Forelimb muscle (tissue), 1 donor: Measurements from ENCODE around the gene GNG8. TPM values are rescaled to one million over a fixed set of nuclear protein-coding genes. Genes with fewer than 3 reads are reported as not detected.

ENCODE experiments used
- DNase-seq: peaks from one replicate; pipeline ENCODE4 v3.0.0-alpha.2; 2013; ENCODE audit warnings: low read depth
- polyA plus RNA-seq: library from polyadenylated mRNA; unstranded; fragments of 120-200 nt; gene quantifications from one replicate; pipeline ENCODE4 v1.2.1, GENCODE V29; 2013; ENCODE audit not compliant: insufficient read length

Gene GNG8
- 0.97 TPM for polyA plus RNA-seq

GRCh38 chr19:46635920-46636761 is at the start of gene GNG8:
GNG8 (minus strand) TSS chr19:46636202; CDS start chr19:46634682, 1,520 bp downstream.
- no peak for DNase-seq

GRCh38 chr19:46685189-46685588 is 49.2 kb upstream of the GNG8 start:
- no peak for DNase-seq

- no peak for DNase-seq
Measured at GRCh38 chr19:46678110-46678732, 42.2 kb upstream of the GNG8 start.

- DNase-seq: no peak
Measured at GRCh38 chr19:46674416-46675178, 38.6 kb upstream of the GNG8 start.

- no peak for DNase-seq
Measured at GRCh38 chr19:46670813-46671212, 34.8 kb upstream of the GNG8 start.

- no peak for DNase-seq
Measured at GRCh38 chr19:46668662-46669061, 32.7 kb upstream of the GNG8 start.

- no peak for DNase-seq
Measured at GRCh38 chr19:46665072-46665471, 29.1 kb upstream of the GNG8 start.

- DNase-seq: peak; percentile 77
Measured at GRCh38 chr19:46661735-46662592, 26.0 kb upstream of the GNG8 start.

GRCh38 chr19:46661020-46661731 is 25.2 kb upstream of the GNG8 start, which contains the start of gene DACT3:
DACT3 (minus strand) TSS chr19:46661182; CDS start chr19:46661064, 118 bp downstream.
- peak; percentile 98 for DNase-seq

GRCh38 chr19:46660551-46661019 is 24.6 kb upstream of the GNG8 start:
- DNase-seq: no peak

GRCh38 chr19:46660008-46660517 is 24.1 kb upstream of the GNG8 start:
- no peak for DNase-seq

- DNase-seq: no peak
Measured at GRCh38 chr19:46659151-46660007, 23.4 kb upstream of the GNG8 start.

GRCh38 chr19:46656541-46656940 is 20.5 kb upstream of the GNG8 start:
- no peak for DNase-seq

GRCh38 chr19:46654621-46655152 is 18.7 kb upstream of the GNG8 start:
- DNase-seq: no peak

- DNase-seq: no peak
Measured at GRCh38 chr19:46650445-46650844, 14.4 kb upstream of the GNG8 start.

GRCh38 chr19:46648961-46649960 is 13.3 kb upstream of the GNG8 start:
- no peak for DNase-seq

- no peak for DNase-seq
Measured at GRCh38 chr19:46648060-46648960, 12.3 kb upstream of the GNG8 start.
